Suprapubic skin (tissue), 4 donors: ENCODE results near the gene ADD2. TPM values are rescaled to one million over a fixed set of nuclear protein-coding genes. Genes with fewer than 3 reads are reported as not detected.

Source experiments
- DNase-seq, 2 donors: peaks; one replicate each; pipeline ENCODE4 v3.0.0-alpha.2; 2019; ENCODE audit warnings: low spot score in 2 of 2
- H3K27ac ChIP-seq: fragments of 200-600 bp; sonication (generic); one replicate; pipeline ENCODE4 v1.5.1; 2019
- H3K27me3 ChIP-seq: fragments of 200-600 bp; sonication (generic); one replicate; pipeline ENCODE4 v1.5.1; 2019
- H3K36me3 ChIP-seq: fragments of 200-600 bp; sonication (generic); one replicate; pipeline ENCODE4 v1.5.1; 2019
- H3K4me1 ChIP-seq: fragments of 200-600 bp; sonication (generic); one replicate; pipeline ENCODE4 v1.5.1; 2019
- H3K4me3 ChIP-seq: fragments of 200-600 bp; sonication (generic); one replicate; pipeline ENCODE4 v1.5.1; 2019; ENCODE audit warnings: mild to moderate bottlenecking
- H3K9me3 ChIP-seq: fragments of 200-600 bp; sonication (generic); one replicate; pipeline ENCODE4 v1.5.1; 2019
- CTCF ChIP-seq, 2 donors: fragments of 200-600 bp in 1 of 2; fragments of 450-650 bp in 1 of 2; sonication (generic) in 1 of 2; IDR thresholded peaks; one replicate each; pipeline ENCODE4 v1.5.1; 2016 to 2019; ENCODE audit warnings: antibody characterized with exemption in 2 of 2, mild to moderate bottlenecking in 1 of 2, moderate library complexity in 1 of 2
- EP300 ChIP-seq: sonication (generic); formaldehyde crosslinking; IDR thresholded peaks from one replicate; pipeline ENCODE4 v1.6.1; 2017; ENCODE audit warnings: antibody characterized with exemption
- POLR2A ChIP-seq, 2 donors: fragments of 450-650 bp; IDR thresholded peaks; one replicate each; pipeline ENCODE4 v1.6.1; 2017; ENCODE audit warnings: antibody characterized with exemption in 2 of 2, mild to moderate bottlenecking in 2 of 2, moderate library complexity in 2 of 2
- POLR2AphosphoS5 ChIP-seq, 3 donors: sonication (generic); formaldehyde crosslinking; IDR thresholded peaks; one replicate each; pipeline ENCODE4 v1.6.1; 2017; ENCODE audit warnings: antibody characterized with exemption in 3 of 3
- WGBS: methylation state at CpG from one replicate; pipeline ENCODE4 v1.1.5; 2018; 5-methylcytosine and 5-hydroxymethylcytosine counted together
- total RNA-seq, 4 donors: library from RNA; depleted of rRNA; stranded (reverse); fragments of >200 nt; gene quantifications; one replicate each; pipeline ENCODE4 v1.1.0, GENCODE V29; 2016

ADD2 gene
- total RNA-seq, 4 donors from 2014 or later: 1.4 to 2.3 (median 1.5) TPM

GRCh38 chr2:70670202-70670601, 97.8 kb downstream of the ADD2 start:
- 85% methylated on average over 1 of the region's 1 CpG for WGBS

GRCh38 chr2:70668911-70669310, 99.1 kb downstream of the ADD2 start:
- Histone ChIP-seq H3K27ac (no peak overlapping the region), H3K4me3 (no peak overlapping the region), H3K36me3 (no peaks in the 10 kb centered on the region), H3K9me3 (no peaks in the 10 kb centered on the region), H3K27me3 (peaks cover 3% of the 10 kb centered on the region), H3K4me1 (no peaks in the 10 kb centered on the region)
- no peak for TF ChIP-seq EP300
- peak in 1 of 2 donors; percentile 21 for DNase-seq
- WGBS: 89% methylated on average over 4 of the region's 4 CpGs

More at GRCh38 chr2:70670202-70670601, 97.8 kb downstream of the ADD2 start:
- Histone ChIP-seq H3K4me3 (no peak overlapping the region), H3K36me3 (no peaks in the 10 kb centered on the region), H3K9me3 (no peaks in the 10 kb centered on the region), H3K27ac (no peak overlapping the region), H3K4me1 (no peaks in the 10 kb centered on the region), H3K27me3 (peaks cover 3% of the 10 kb centered on the region)
- TF ChIP-seq POLR2A (IDR thresholded peaks at IDR 0.05) (no peak), POLR2AphosphoS5 (IDR thresholded peaks at IDR 0.05) (no peak), EP300 (no peak), CTCF (IDR thresholded peaks at IDR 0.05) (no peak)
- DNase-seq: peak in 1 of 2 donors; percentile 37

- H3K9me3 ChIP-seq: no peaks in the 10 kb centered on the region
- no peak overlapping the region for H3K4me3 ChIP-seq
- no peak overlapping the region for H3K27ac ChIP-seq
- peaks cover 3% of the 10 kb centered on the region for H3K27me3 ChIP-seq
- no peaks in the 10 kb centered on the region for H3K36me3 ChIP-seq
- TF ChIP-seq CTCF (IDR thresholded peaks at IDR 0.05) (no peak), POLR2A (IDR thresholded peaks at IDR 0.05) (no peak), EP300 (no peak), POLR2AphosphoS5 (IDR thresholded peaks at IDR 0.05) (no peak)
- H3K4me1 ChIP-seq: no peaks in the 10 kb centered on the region
- WGBS: 79% methylated on average over 3 of the region's 3 CpGs
- DNase-seq: peak in 1 of 2 donors; percentile 29
These were observed 99.6 kb downstream of the ADD2 start for GRCh38 chr2:70668432-70668831.

GRCh38 chr2:70664525-70664924, 103.5 kb downstream of the ADD2 start:
- no peaks in the 10 kb centered on the region for H3K36me3 ChIP-seq
- H3K4me1 ChIP-seq: no peaks in the 10 kb centered on the region
- no peak overlapping the region for H3K27ac ChIP-seq
- no peaks in the 10 kb centered on the region for H3K9me3 ChIP-seq
- 92% methylated on average over 7 of the region's 7 CpGs for WGBS
- H3K4me3 ChIP-seq: no peak overlapping the region
- DNase-seq: no peak
- H3K27me3 ChIP-seq: peaks cover 3% of the 10 kb centered on the region
- TF ChIP-seq POLR2A (IDR thresholded peaks at IDR 0.05) (no peak), POLR2AphosphoS5 (IDR thresholded peaks at IDR 0.05) (no peak)

- WGBS: 87% methylated on average over 10 of the region's 10 CpGs
These were observed 104.6 kb downstream of the ADD2 start for GRCh38 chr2:70663411-70663810.

GRCh38 chr2:70659551-70659950, 108.4 kb downstream of the ADD2 start:
- H3K27me3 ChIP-seq: peaks cover 20% of the 10 kb centered on the region
- 95% methylated on average over 5 of the region's 5 CpGs for WGBS
- peak in 1 of 2 donors; percentile 34 for DNase-seq
- H3K4me1 ChIP-seq: no peaks in the 10 kb centered on the region
- TF ChIP-seq EP300: no peak
- no peak for TF ChIP-seq POLR2A (IDR thresholded peaks at IDR 0.05)
- TF ChIP-seq CTCF (IDR thresholded peaks at IDR 0.05): no peak
- TF ChIP-seq POLR2AphosphoS5 (IDR thresholded peaks at IDR 0.05): no peak
- H3K36me3 ChIP-seq: no peaks in the 10 kb centered on the region
- no peaks in the 10 kb centered on the region for H3K9me3 ChIP-seq
- no peak overlapping the region for H3K27ac ChIP-seq
- H3K4me3 ChIP-seq: no peak overlapping the region

More at GRCh38 chr2:70663411-70663810, 104.6 kb downstream of the ADD2 start:
- Histone ChIP-seq H3K4me1 (no peaks in the 10 kb centered on the region), H3K4me3 (no peak overlapping the region), H3K9me3 (no peaks in the 10 kb centered on the region), H3K27me3 (peaks cover 3% of the 10 kb centered on the region), H3K27ac (no peak overlapping the region), H3K36me3 (no peaks in the 10 kb centered on the region)
- TF ChIP-seq CTCF (IDR thresholded peaks at IDR 0.05) (no peak), POLR2AphosphoS5 (IDR thresholded peaks at IDR 0.05) (no peak), EP300 (no peak), POLR2A (IDR thresholded peaks at IDR 0.05) (no peak)
- DNase-seq: peak in 1 of 2 donors; percentile 43
